OCI-LY7 (cell line): ENCODE measurements around the gene LRRC40.
"Not testable (repeated sequence)": the region's sequence is repeated elsewhere in the genome, so short reads cannot be mapped to it uniquely, and the experiment has no call there.

ENCODE experiments used
- EZH2phosphoT487 ChIP-seq: fragments of 200-600 bp; sonication (generic); IDR thresholded peaks from 2 replicates; pipeline ENCODE4 v1.6.1; 2018; ENCODE audit warnings: low read depth, borderline replicate concordance, mild to moderate bottlenecking, mixed run types, antibody characterized with exemption, low read length, moderate library complexity, mixed read lengths
- TF ChIP-seq, protein P1 (sequence below): fragments of 200-600 bp; sonication (generic); conservative IDR thresholded peaks from 2 replicates; pipeline ENCODE4 v1.5.1; 2014; ENCODE audit warnings: mild to moderate bottlenecking, antibody characterized with exemption, low read length, moderate library complexity, mixed read lengths

DNA sequence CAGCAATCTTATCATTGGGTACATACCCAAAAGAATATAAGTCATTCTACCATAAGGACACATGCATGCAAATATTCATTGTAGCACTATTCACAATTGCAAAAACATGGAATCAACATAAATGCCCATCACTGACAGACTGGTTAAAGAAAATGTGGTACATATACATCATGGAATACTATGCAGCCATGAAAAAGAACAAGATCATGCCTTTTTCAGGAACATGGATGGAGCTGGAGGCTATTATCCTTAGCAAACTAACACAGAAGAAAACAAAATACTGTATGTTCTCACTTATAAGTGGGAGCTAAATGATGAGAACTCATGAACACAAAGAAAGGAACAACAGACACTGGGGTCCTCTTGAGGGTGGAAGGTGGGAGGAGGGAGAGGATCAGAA, 12.9 kb downstream of the LRRC40 start:
- TF ChIP-seq, protein P1, sequence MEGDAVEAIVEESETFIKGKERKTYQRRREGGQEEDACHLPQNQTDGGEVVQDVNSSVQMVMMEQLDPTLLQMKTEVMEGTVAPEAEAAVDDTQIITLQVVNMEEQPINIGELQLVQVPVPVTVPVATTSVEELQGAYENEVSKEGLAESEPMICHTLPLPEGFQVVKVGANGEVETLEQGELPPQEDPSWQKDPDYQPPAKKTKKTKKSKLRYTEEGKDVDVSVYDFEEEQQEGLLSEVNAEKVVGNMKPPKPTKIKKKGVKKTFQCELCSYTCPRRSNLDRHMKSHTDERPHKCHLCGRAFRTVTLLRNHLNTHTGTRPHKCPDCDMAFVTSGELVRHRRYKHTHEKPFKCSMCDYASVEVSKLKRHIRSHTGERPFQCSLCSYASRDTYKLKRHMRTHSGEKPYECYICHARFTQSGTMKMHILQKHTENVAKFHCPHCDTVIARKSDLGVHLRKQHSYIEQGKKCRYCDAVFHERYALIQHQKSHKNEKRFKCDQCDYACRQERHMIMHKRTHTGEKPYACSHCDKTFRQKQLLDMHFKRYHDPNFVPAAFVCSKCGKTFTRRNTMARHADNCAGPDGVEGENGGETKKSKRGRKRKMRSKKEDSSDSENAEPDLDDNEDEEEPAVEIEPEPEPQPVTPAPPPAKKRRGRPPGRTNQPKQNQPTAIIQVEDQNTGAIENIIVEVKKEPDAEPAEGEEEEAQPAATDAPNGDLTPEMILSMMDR, result not testable (repeated sequence)
- TF ChIP-seq EZH2phosphoT487, result not testable (repeated sequence)
